HUES6 (cell line): Measurements from ENCODE around the gene STXBP4.

Experiments
- H3K27ac ChIP-seq: 2 replicates; pipeline ENCODE4 v1.7.0; 2013; ENCODE audit warnings: low read depth, mild to moderate bottlenecking, low read length, inconsistent platforms
- H3K27me3 ChIP-seq: 2 replicates; pipeline ENCODE4 v1.6.1; 2013; ENCODE audit warnings: low read length; ENCODE audit not compliant: control insufficient read depth, insufficient read depth
- H3K36me3 ChIP-seq: 2 replicates; pipeline ENCODE4 v1.6.1; 2013; ENCODE audit warnings: low read length; ENCODE audit not compliant: control insufficient read depth, insufficient read depth
- H3K4me1 ChIP-seq: 2 replicates; pipeline ENCODE4 v1.6.1; 2013; ENCODE audit warnings: low read length; ENCODE audit not compliant: control insufficient read depth, insufficient read depth
- H3K4me3 ChIP-seq: 2 replicates; pipeline ENCODE4 v1.5.1; 2013; ENCODE audit warnings: low read depth, low read length
- H3K9ac ChIP-seq: one replicate; pipeline ENCODE4 v1.6.1; 2013; ENCODE audit warnings: mild to moderate bottlenecking, low read length
- H3K9me3 ChIP-seq: 2 replicates; pipeline ENCODE4 v1.6.1; 2013; ENCODE audit warnings: low read depth, low read length; ENCODE audit not compliant: control insufficient read depth, insufficient read depth

Gene STXBP4

DNA sequence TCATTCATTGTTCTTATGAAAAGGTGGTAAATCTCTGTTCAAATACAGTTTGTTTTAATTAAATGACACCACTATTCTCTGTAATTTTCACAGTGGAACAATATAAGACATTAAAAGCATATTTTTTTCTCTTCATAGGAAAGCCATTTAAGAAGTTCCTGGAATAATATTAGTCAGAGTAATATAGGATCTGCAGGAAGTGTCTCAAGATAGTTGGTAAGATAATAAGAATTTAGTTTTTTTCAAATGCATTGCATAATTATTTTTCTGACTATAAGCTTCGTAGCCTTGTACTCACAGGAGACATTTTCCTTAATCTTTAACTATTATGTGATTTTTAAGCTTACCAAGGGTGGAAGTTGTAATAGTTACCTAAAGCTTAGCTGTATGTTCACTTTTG, 16.9 kb downstream of the STXBP4 start:
- no peak overlapping the region for H3K4me3 ChIP-seq
- no peaks in the 10 kb centered on the region for H3K36me3 ChIP-seq
- no peak overlapping the region for H3K27ac ChIP-seq
- no peak overlapping the region for H3K9ac ChIP-seq
- H3K9me3 ChIP-seq = peaks cover 2% of the 10 kb centered on the region; the same call in 1 of the 2 replicates
- H3K4me1 ChIP-seq = no peaks in the 10 kb centered on the region
- H3K27me3 ChIP-seq = no peaks in the 10 kb centered on the region

DNA sequence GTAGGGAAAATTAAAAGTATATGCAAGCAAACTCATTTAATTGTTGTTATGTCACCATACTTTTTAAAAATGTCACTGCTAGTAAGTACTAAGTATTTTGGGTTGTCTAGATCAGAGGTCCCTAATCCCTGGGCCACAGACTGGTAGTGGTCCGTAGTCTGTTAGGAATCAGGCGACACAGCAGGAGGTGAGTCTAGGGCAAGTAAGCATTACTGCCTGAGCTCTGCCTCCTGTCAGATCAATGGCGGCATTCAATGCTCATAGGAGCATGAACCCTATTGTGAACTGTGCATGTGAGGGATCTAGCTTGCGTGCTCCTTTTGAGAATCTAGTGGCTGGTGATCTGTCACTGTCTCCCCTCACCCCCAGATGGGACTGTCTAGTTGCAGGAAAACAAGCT, 21.6 kb downstream of the STXBP4 start:
- Histone ChIP-seq H3K27me3 (no peaks in the 10 kb centered on the region), H3K9me3 (no peaks in the 10 kb centered on the region), H3K4me3 (no peak overlapping the region), H3K4me1 (no peaks in the 10 kb centered on the region), H3K27ac (no peak overlapping the region), H3K9ac (no peak overlapping the region), H3K36me3 (peaks cover 4% of the 10 kb centered on the region; the same call in 1 of the 2 replicates)

GRCh38 chr17:54991567-54991966, 23.0 kb downstream of the STXBP4 start:
- Histone ChIP-seq H3K4me1 (no peaks in the 10 kb centered on the region), H3K27me3 (no peaks in the 10 kb centered on the region), H3K9ac (no peak overlapping the region), H3K4me3 (no peak overlapping the region), H3K9me3 (no peaks in the 10 kb centered on the region), H3K27ac (no peak overlapping the region), H3K36me3 (peaks cover 4% of the 10 kb centered on the region; the same call in 1 of the 2 replicates)

DNA sequence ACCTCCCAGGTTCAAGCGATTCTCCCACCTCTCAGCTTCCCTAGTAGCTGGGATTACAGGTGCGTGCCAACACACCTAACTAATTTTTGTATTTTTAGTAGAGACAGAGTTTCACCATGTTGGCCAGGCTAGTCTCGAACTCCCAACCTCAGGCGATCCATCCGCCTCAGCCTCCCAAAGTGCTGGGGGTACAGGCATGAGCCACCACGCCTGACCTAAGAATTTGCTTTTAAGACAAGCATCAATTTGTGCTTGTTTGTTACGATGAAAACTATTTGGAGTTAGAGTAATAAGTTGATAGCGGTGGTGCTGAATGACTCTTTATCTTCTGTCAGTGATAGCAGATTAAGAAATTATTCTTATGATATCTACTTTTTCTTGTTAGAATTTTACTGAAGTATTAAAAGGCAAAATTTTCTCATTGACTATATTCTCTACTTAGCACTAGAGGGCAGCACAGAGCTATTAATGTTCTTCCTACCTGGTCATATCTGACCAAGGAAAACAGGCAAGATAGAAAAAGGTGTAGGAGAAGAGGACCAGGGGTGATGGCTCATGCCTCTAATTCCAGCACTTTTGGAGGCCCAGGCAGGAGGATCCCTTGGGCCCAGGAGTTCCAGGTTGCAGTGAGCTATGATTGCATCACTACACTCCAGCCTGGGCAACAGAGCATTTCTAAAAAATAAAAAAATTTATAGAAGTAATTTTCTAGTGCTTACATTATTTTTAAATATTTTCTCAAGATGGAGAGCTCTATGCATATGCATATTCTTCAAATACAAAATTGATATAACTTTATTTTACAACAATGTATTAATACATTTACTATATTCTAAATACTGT, 24.5 kb downstream of the STXBP4 start:
- Histone ChIP-seq H3K9ac (no peak overlapping the region), H3K27ac (no peak overlapping the region)

DNA sequence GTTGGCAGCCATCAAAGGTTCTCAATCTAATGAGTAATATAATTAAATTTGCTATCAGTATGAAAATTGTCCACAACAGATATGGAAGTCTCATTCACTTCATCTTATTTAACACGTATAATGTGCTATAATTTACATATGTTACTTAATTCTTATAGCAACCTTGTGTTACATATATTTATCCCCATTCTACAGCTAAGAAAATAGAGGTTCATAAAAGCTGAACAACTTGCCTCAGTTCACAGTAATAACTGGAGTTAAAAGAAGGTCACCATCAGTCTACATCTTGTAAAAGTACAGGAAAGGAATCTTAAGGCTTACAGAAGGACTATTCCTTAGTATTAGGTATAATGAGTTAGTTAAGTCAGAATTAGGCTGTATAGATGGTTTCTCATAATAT, 27.9 kb downstream of the STXBP4 start:
- H3K4me3 ChIP-seq = no peak overlapping the region
- H3K36me3 ChIP-seq = peaks cover 7% of the 10 kb centered on the region; the same call in 1 of the 2 replicates
- H3K27ac ChIP-seq = no peak overlapping the region
- no peak overlapping the region for H3K9ac ChIP-seq
- no peaks in the 10 kb centered on the region for H3K9me3 ChIP-seq
- H3K4me1 ChIP-seq = no peaks in the 10 kb centered on the region
- no peaks in the 10 kb centered on the region for H3K27me3 ChIP-seq

More for the DNA sequence above, 24.5 kb downstream of the STXBP4 start:
- no peaks in the 10 kb centered on the region for H3K4me1 ChIP-seq
- H3K4me3 ChIP-seq = no peak overlapping the region
- H3K27me3 ChIP-seq = no peaks in the 10 kb centered on the region
- no peaks in the 10 kb centered on the region for H3K9me3 ChIP-seq
- peaks cover 4% of the 10 kb centered on the region; the same call in 1 of the 2 replicates for H3K36me3 ChIP-seq

- Histone ChIP-seq H3K4me1 (0 out of 2 replicates have a peak, but pooled peaks cover 2% of the 10 kb centered on the region), H3K9me3 (no peaks in the 10 kb centered on the region), H3K36me3 (0 out of 2 replicates have a peak, but pooled peaks cover 3% of the 10 kb centered on the region), H3K27me3 (no peaks in the 10 kb centered on the region), H3K9ac (no peak overlapping the region), H3K4me3 (no peak overlapping the region), H3K27ac (no peak overlapping the region)
These were observed 33.9 kb downstream of the STXBP4 start for GRCh38 chr17:55002458-55002857.

GRCh38 chr17:55004484-55004883, 35.9 kb downstream of the STXBP4 start:
- Histone ChIP-seq H3K4me1 (0 out of 2 replicates have a peak, but pooled peaks cover 2% of the 10 kb centered on the region), H3K9ac (no peak overlapping the region), H3K9me3 (no peaks in the 10 kb centered on the region), H3K36me3 (0 out of 2 replicates have a peak, but pooled peaks cover 3% of the 10 kb centered on the region), H3K4me3 (no peak overlapping the region), H3K27me3 (no peaks in the 10 kb centered on the region), H3K27ac (no peak overlapping the region)

DNA sequence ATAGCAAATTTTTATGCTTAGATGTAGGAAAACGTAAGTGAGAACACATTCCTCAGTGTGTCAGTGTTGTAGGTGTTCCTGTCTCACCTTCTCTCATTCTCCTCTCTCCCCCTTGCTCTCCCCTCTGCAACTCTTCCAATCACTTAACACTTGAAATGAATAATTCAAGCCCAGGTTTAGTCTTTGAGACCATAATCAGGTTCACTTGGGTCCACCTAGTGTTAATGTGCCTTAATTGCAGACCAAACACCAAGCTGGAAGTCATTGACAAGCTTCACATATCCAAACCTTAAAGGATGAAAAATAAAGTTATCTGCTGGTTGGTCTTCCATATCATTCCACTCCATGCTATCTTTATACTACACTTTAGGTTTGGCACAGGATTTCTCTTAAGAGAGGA, 37.0 kb downstream of the STXBP4 start:
- H3K9ac ChIP-seq = no peak overlapping the region
- 0 out of 2 replicates have a peak, but pooled peaks cover 3% of the 10 kb centered on the region for H3K36me3 ChIP-seq
- H3K27ac ChIP-seq = no peak overlapping the region
- H3K9me3 ChIP-seq = no peaks in the 10 kb centered on the region
- no peaks in the 10 kb centered on the region for H3K27me3 ChIP-seq
- H3K4me3 ChIP-seq = no peak overlapping the region
- H3K4me1 ChIP-seq = 0 out of 2 replicates have a peak, but pooled peaks cover 2% of the 10 kb centered on the region

- no peaks in the 10 kb centered on the region for H3K27me3 ChIP-seq
- H3K36me3 ChIP-seq = no peaks in the 10 kb centered on the region
- no peaks in the 10 kb centered on the region for H3K4me1 ChIP-seq
- H3K9me3 ChIP-seq = no peaks in the 10 kb centered on the region
- H3K9ac ChIP-seq = no peak overlapping the region
- no peak overlapping the region for H3K4me3 ChIP-seq
- H3K27ac ChIP-seq = no peak overlapping the region
These were observed 55.1 kb downstream of the STXBP4 start for GRCh38 chr17:55023626-55024025.

DNA sequence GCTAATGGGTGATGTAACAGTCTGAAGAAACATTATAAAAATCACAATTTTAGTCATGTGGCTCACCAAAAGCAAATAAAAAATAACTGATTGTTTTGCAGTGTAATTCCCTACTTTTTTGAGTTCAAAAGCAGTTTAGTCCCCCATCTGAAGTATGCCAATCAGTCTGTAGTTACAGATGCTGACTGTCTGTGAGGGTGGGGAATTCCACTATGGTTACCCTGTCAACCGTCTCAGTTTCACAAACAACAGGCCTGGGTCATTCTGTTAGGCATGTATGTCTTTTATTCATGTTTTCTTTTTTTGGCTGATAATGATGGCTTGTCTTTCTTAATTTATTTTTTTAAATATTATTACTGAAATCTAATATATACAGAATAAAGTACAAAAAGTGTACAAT, 69.3 kb downstream of the STXBP4 start:
- no peaks in the 10 kb centered on the region for H3K4me1 ChIP-seq
- H3K9me3 ChIP-seq = no peaks in the 10 kb centered on the region
- no peaks in the 10 kb centered on the region for H3K36me3 ChIP-seq
- no peaks in the 10 kb centered on the region for H3K27me3 ChIP-seq
- no peak overlapping the region for H3K27ac ChIP-seq
- H3K9ac ChIP-seq = no peak overlapping the region
- no peak overlapping the region for H3K4me3 ChIP-seq

DNA sequence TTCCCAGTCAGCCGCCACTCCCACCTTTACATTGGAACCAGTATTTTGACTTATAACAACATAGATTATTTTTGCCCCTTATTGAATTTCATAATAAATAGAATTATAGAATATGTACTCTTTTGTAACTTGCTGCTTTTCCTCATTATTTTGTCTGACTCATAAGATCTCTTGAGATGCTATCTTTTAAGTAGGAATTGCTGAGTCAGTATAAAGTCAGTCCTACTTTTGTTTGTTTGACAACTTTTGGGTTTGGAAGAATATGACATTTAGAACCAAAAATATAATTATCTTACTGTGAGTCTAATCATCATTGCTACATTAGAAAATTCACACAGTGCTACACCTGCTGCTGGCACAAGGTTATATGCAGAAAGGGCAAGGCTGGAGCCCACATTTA, 69.7 kb downstream of the STXBP4 start:
- Histone ChIP-seq H3K9me3 (no peaks in the 10 kb centered on the region), H3K36me3 (no peaks in the 10 kb centered on the region), H3K27ac (no peak overlapping the region), H3K4me1 (no peaks in the 10 kb centered on the region), H3K9ac (no peak overlapping the region), H3K27me3 (no peaks in the 10 kb centered on the region), H3K4me3 (no peak overlapping the region)
